Measurements from ENCODE around the gene TDRD1.

Gene TDRD1

DNA sequence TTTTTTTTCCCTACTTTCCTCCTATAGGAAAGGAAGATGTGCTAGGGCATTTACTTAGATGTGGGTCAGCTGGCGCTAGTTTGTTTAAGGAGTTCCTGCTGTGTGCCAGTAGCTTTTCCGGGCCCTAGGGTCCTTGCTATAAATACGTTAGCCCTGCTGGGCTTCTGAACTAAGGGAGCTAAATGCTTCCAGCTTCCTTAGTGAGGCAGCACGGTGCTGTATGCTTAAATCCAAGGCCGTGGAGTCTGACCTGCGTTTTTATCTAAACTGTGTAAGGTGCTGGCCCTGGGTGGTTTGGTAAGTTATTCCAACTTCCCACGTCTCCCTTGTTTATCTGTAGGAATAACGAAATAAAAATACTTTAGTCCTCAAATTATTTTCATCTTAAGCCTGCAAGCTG, 594 bp downstream of the TDRD1 start:
- DNase-seq (ENCODE audit: insufficient read length) = no peak
- TF ChIP-seq POLR2A (IDR thresholded peaks at IDR 0.05; ENCODE audit: low read depth, low read length) = no peak
- no peak for TF ChIP-seq POLR2AphosphoS5 (IDR thresholded peaks at IDR 0.05; ENCODE audit: low read depth, low read length)
- no peak for TF ChIP-seq TAF1 (IDR thresholded peaks at IDR 0.05; ENCODE audit: borderline replicate concordance, low read depth, low read length)
- FAIRE-seq = no peak

DNA sequence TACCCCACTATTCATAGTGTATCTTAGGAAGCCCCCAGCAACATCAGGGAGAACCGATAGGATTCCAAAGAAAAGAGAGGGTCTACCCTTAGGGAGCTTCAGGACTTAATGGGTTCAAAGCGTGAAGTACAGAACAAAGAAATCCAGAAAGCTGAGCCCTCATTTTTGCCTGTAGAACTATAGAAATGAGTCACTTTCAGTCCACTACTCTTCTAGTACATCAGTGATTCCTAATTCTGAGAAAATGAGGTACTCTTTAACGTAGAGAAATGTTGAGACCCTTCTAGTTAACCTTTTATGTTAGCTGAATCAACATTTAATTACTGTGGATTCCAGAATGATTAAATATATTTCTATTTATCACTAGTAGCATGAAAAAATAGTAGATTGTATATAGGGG, 1.8 kb downstream of the TDRD1 start:
- no peak for DNase-seq (ENCODE audit: insufficient read length)
- FAIRE-seq = no peak
- TF ChIP-seq POLR2AphosphoS5 (IDR thresholded peaks at IDR 0.05; ENCODE audit: low read depth, low read length) = no peak
- no peak for TF ChIP-seq TAF1 (IDR thresholded peaks at IDR 0.05; ENCODE audit: borderline replicate concordance, low read depth, low read length)
- no peak for TF ChIP-seq POLR2A (IDR thresholded peaks at IDR 0.05; ENCODE audit: low read depth, low read length)

DNA sequence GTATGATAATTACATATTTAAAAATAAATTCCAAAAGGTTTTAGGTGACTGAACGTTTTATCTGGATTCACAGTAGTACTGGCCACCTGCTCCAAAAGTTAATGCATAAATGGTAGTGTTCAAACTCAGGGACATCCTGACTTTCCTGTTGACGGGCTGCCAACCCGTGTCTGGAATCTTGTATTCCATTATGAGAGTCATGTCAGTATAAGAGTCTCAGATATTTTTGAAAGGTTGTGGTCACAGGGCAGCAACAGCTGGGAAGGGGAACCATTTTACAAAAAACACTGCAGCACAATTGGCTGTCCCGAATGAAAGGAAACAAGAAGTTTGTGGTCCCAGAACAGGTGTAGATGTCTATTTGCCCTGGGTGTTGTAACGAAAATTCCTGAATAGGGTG, 2.8 kb downstream of the TDRD1 start:
- TF ChIP-seq TAF1 (IDR thresholded peaks at IDR 0.05; ENCODE audit: borderline replicate concordance, low read depth, low read length) = no peak
- TF ChIP-seq POLR2A (IDR thresholded peaks at IDR 0.05; ENCODE audit: low read depth, low read length) = no peak
- TF ChIP-seq POLR2AphosphoS5 (IDR thresholded peaks at IDR 0.05; ENCODE audit: low read depth, low read length) = no peak
- DNase-seq (ENCODE audit: insufficient read length) (no peak), FAIRE-seq (no peak)

DNA sequence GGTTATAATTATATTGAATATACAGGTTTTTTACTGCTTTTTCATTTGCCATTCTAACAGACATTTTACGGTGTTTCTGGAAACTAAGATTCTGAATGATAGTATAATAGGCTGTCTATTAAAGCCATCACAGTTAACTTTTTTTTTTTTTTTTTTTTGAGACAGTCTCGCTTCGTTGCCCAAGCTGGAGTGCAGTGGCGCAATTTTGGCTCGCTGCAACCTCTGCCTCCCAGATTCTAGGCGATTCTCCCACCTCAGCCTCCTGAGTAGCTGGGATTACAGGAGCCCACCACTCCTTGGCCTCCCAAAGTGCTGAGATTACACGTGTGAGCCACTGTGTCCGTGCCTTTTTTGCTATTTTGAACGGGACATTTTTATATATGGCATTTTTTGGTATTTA, 4.4 kb downstream of the TDRD1 start:
- FAIRE-seq (no peak), DNase-seq (ENCODE audit: insufficient read length) (no peak)
- TF ChIP-seq POLR2A (IDR thresholded peaks at IDR 0.05; ENCODE audit: low read depth, low read length) (no peak), TAF1 (IDR thresholded peaks at IDR 0.05; ENCODE audit: borderline replicate concordance, low read depth, low read length) (no peak), POLR2AphosphoS5 (IDR thresholded peaks at IDR 0.05; ENCODE audit: low read depth, low read length) (no peak)

GRCh38 chr10:114184276-114184675, 5.1 kb downstream of the TDRD1 start:
- FAIRE-seq = no peak
- TF ChIP-seq POLR2A (IDR thresholded peaks at IDR 0.05; ENCODE audit: low read depth, low read length) = no peak
- no peak for TF ChIP-seq TAF1 (IDR thresholded peaks at IDR 0.05; ENCODE audit: borderline replicate concordance, low read depth, low read length)
- no peak for TF ChIP-seq POLR2AphosphoS5 (IDR thresholded peaks at IDR 0.05; ENCODE audit: low read depth, low read length)
- no peak for DNase-seq (ENCODE audit: insufficient read length)

GRCh38 chr10:114188001-114188400, 8.8 kb downstream of the TDRD1 start:
- no peak for DNase-seq (ENCODE audit: insufficient read length)
- FAIRE-seq = no peak
- no peak for TF ChIP-seq POLR2A (IDR thresholded peaks at IDR 0.05; ENCODE audit: low read depth, low read length)
- no peak for TF ChIP-seq POLR2AphosphoS5 (IDR thresholded peaks at IDR 0.05; ENCODE audit: low read depth, low read length)
- no peak for TF ChIP-seq TAF1 (IDR thresholded peaks at IDR 0.05; ENCODE audit: borderline replicate concordance, low read depth, low read length)

DNA sequence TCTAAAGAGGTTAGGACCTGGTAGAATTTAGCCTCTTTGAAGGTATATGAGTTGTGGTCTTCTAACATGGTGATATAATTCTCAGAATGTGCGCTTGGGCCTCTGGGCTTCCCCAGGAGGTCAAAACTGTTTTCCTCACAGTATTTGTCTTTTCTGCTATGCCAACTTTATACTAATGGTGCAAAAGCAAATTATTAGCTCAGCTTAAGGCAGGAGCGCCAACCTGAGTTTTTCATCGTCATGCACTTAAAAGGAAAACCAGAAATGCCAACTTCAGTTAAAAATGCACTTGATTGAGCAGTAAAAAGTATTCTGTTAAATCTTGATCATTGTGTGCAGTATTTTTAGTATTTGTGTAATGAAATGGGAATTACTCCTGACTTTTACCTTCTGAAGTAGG, 9.7 kb downstream of the TDRD1 start:
- TF ChIP-seq POLR2A (IDR thresholded peaks at IDR 0.05; ENCODE audit: low read depth, low read length) (no peak), POLR2AphosphoS5 (IDR thresholded peaks at IDR 0.05; ENCODE audit: low read depth, low read length) (no peak), TAF1 (IDR thresholded peaks at IDR 0.05; ENCODE audit: borderline replicate concordance, low read depth, low read length) (no peak)
- no peak for DNase-seq (ENCODE audit: insufficient read length)
- no peak for FAIRE-seq

GRCh38 chr10:114189700-114190099, 10.5 kb downstream of the TDRD1 start:
- no peak for TF ChIP-seq POLR2AphosphoS5 (IDR thresholded peaks at IDR 0.05; ENCODE audit: low read depth, low read length)
- TF ChIP-seq TAF1 (IDR thresholded peaks at IDR 0.05; ENCODE audit: borderline replicate concordance, low read depth, low read length) = no peak
- no peak for TF ChIP-seq POLR2A (IDR thresholded peaks at IDR 0.05; ENCODE audit: low read depth, low read length)
- FAIRE-seq (no peak), DNase-seq (ENCODE audit: insufficient read length) (no peak)

- FAIRE-seq (peak; percentile 82), DNase-seq (ENCODE audit: insufficient read length) (no peak)
- TF ChIP-seq POLR2AphosphoS5 (IDR thresholded peaks at IDR 0.05; ENCODE audit: low read depth, low read length) = no peak
- TF ChIP-seq TAF1 (IDR thresholded peaks at IDR 0.05; ENCODE audit: borderline replicate concordance, low read depth, low read length) = no peak
- TF ChIP-seq POLR2A (IDR thresholded peaks at IDR 0.05; ENCODE audit: low read depth, low read length) = no peak
These were observed 15.9 kb downstream of the TDRD1 start for GRCh38 chr10:114195079-114195478.

DNA sequence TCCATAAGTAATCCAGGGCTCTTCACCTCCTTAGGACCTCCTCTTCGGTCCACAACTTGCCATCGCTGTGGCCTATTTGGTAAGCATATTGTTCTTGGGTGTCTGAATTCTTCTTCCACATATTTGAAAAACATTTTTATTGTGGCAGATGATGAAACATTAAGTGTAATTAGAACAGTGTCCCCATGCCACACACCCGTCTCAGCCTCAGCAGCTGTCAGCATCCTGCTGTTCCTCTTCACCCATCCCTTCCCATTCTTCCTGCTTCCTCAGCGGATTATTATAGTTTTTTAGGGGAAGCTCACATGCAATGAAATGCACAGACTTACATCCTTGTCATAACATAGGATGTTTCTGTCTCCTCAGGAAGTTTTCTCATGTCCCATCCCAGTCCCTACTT, 20.1 kb downstream of the TDRD1 start:
- FAIRE-seq (no peak), DNase-seq (ENCODE audit: insufficient read length) (no peak)
- no peak for TF ChIP-seq POLR2AphosphoS5 (IDR thresholded peaks at IDR 0.05; ENCODE audit: low read depth, low read length)
- no peak for TF ChIP-seq POLR2A (IDR thresholded peaks at IDR 0.05; ENCODE audit: low read depth, low read length)
- no peak for TF ChIP-seq TAF1 (IDR thresholded peaks at IDR 0.05; ENCODE audit: borderline replicate concordance, low read depth, low read length)

DNA sequence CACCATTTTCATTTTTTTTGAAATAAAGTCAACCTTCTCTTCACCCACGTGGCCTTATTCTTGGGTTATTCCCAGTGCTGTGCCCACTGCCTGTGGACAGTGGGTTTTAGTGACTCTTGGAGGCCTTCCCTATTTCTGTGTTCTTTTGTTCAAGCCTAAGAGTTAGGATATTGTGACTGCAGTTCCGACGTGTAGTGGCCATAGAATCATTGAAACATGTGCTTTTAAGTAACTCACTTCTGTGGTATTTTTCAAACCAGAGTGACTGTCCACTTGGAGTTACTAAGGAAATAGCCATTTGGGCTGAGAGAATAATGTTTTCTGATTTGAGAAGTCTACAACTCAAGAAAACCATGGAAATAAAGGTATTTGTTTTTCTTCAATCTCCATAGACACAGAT, 23.7 kb downstream of the TDRD1 start:
- TF ChIP-seq POLR2A (IDR thresholded peaks at IDR 0.05; ENCODE audit: low read depth, low read length) = no peak
- TF ChIP-seq TAF1 (IDR thresholded peaks at IDR 0.05; ENCODE audit: borderline replicate concordance, low read depth, low read length) = no peak
- TF ChIP-seq POLR2AphosphoS5 (IDR thresholded peaks at IDR 0.05; ENCODE audit: low read depth, low read length) = no peak
- FAIRE-seq = peak; percentile 36
- no peak for DNase-seq (ENCODE audit: insufficient read length)

DNA sequence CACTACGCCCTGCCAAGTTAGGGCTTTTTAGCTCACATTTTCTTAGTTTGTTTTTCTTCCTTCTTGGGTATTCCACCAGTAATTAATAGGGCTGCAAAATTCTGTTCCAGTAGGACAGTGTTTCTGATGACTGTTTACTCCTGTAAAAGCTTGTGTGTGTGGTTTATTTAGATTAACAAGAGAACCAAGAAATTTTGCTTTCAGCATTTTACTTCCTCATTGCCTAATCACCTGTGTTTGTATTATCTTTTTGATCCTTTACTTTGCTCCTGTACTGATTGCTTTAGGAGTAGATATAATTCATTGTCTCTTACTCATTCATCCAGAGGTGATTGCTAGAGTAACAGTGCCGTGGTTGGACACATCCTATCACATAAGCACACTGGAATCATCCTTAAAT, 27.7 kb downstream of the TDRD1 start:
- FAIRE-seq (no peak), DNase-seq (ENCODE audit: insufficient read length) (no peak)
- TF ChIP-seq TAF1 (IDR thresholded peaks at IDR 0.05; ENCODE audit: borderline replicate concordance, low read depth, low read length) (no peak), POLR2AphosphoS5 (IDR thresholded peaks at IDR 0.05; ENCODE audit: low read depth, low read length) (no peak), POLR2A (IDR thresholded peaks at IDR 0.05; ENCODE audit: low read depth, low read length) (no peak)

GRCh38 chr10:114207349-114207748, 28.2 kb downstream of the TDRD1 start:
- FAIRE-seq = no peak
- DNase-seq (ENCODE audit: insufficient read length) = no peak
- TF ChIP-seq TAF1 (IDR thresholded peaks at IDR 0.05; ENCODE audit: borderline replicate concordance, low read depth, low read length) = no peak
- TF ChIP-seq POLR2A (IDR thresholded peaks at IDR 0.05; ENCODE audit: low read depth, low read length) = no peak
- TF ChIP-seq POLR2AphosphoS5 (IDR thresholded peaks at IDR 0.05; ENCODE audit: low read depth, low read length) = no peak
